SK-N-SH treated with all-trans-retinoic acid at 6 μM for 48 hours (cell line): ENCODE measurements around the gene JAM2.

Experiments
- ARNTL ChIP-seq: fragments of 450-650 bp; formaldehyde crosslinking; IDR thresholded peaks from 2 replicates; pipeline ENCODE4 v1.5.0; 2020; ENCODE audit warnings: low read depth, mild to moderate bottlenecking, moderate library complexity, borderline replicate concordance
- CREB5 ChIP-seq: fragments of 250-450 bp; sonication (Bioruptor Pico); IDR thresholded peaks from 2 replicates; pipeline ENCODE4 v1.5.1; 2020; ENCODE audit warnings: low read depth, mild to moderate bottlenecking, moderate library complexity
- CSRNP3 ChIP-seq: fragments of 250-450 bp; sonication (Bioruptor Pico); IDR thresholded peaks from 2 replicates; pipeline ENCODE4 v1.5.1; 2021; ENCODE audit warnings: mild to moderate bottlenecking, moderate library complexity
- GLIS3 ChIP-seq: fragments of 250-450 bp; sonication (Bioruptor Pico); IDR thresholded peaks from 2 replicates; pipeline ENCODE4 v1.5.0; 2020; ENCODE audit warnings: mild to moderate bottlenecking, moderate library complexity
- OSR1 ChIP-seq: fragments of 250-450 bp; sonication (Bioruptor Pico); IDR thresholded peaks from 2 replicates; pipeline ENCODE4 v1.8.0; 2022; ENCODE audit warnings: moderate library complexity, mild to moderate bottlenecking, inconsistent platforms
- PATZ1 ChIP-seq: fragments of 250-450 bp; sonication (Bioruptor Pico); IDR thresholded peaks from 2 replicates; pipeline ENCODE4 v1.8.0; 2020; ENCODE audit warnings: mild to moderate bottlenecking, moderate library complexity, borderline replicate concordance
- RARB ChIP-seq: fragments of 250-450 bp; sonication (Bioruptor Pico); IDR thresholded peaks from 2 replicates; pipeline ENCODE4 v1.8.0; 2021; ENCODE audit warnings: mild to moderate bottlenecking, moderate library complexity
- SNAI2 ChIP-seq: fragments of 250-450 bp; sonication (Bioruptor Pico); IDR thresholded peaks from 2 replicates; pipeline ENCODE4 v1.5.0; 2020; ENCODE audit warnings: mild to moderate bottlenecking, moderate library complexity
- TOX ChIP-seq: fragments of 250-450 bp; sonication (Bioruptor Pico); IDR thresholded peaks from 2 replicates; pipeline ENCODE4 v1.8.0; 2021; ENCODE audit warnings: mild to moderate bottlenecking, moderate library complexity, borderline replicate concordance
- TSHZ2 ChIP-seq: fragments of 250-450 bp; sonication (Bioruptor Pico); IDR thresholded peaks from 2 replicates; pipeline ENCODE4 v1.5.0; 2020; ENCODE audit warnings: mild to moderate bottlenecking, moderate library complexity
- ZC3H10 ChIP-seq: fragments of 250-450 bp; sonication (Bioruptor Pico); IDR thresholded peaks from 2 replicates; pipeline ENCODE4 v1.5.1; 2021; ENCODE audit warnings: mild to moderate bottlenecking, moderate library complexity
- ZFP30 ChIP-seq: fragments of 450-650 bp; formaldehyde crosslinking; IDR thresholded peaks from 2 replicates; pipeline ENCODE4 v1.5.0; 2022; ENCODE audit warnings: mild to moderate bottlenecking, moderate library complexity
- ZNF565 ChIP-seq: fragments of 450-650 bp; formaldehyde crosslinking; conservative IDR thresholded peaks from 2 replicates; pipeline ENCODE4 v1.5.0; 2020; ENCODE audit warnings: low read depth, mild to moderate bottlenecking, moderate library complexity

- TF ChIP-seq ZFP30 (CRISPR knock-in tag) (no peak), PATZ1 (CRISPR knock-in tag) (no peak), ZC3H10 (CRISPR knock-in tag) (no peak), CSRNP3 (CRISPR knock-in tag) (no peak), TOX (CRISPR knock-in tag) (no peak), ZNF565 (CRISPR knock-in tag) (no peak), OSR1 (CRISPR knock-in tag) (no peak), CREB5 (CRISPR knock-in tag) (no peak), ARNTL (CRISPR knock-in tag) (no peak), SNAI2 (CRISPR knock-in tag) (no peak), GLIS3 (CRISPR knock-in tag) (no peak), TSHZ2 (CRISPR knock-in tag) (no peak), RARB (CRISPR knock-in tag) (no peak)
Measured at GRCh38 chr21:25721987-25722386, 82.9 kb downstream of the JAM2 start.
